ENCODE measurements around the gene MAP3K12. TPM values are rescaled to one million over a fixed set of nuclear protein-coding genes. Genes with fewer than 3 reads are reported as not detected.
A peak's percentile ranks its signal among the peaks of the same experiment; 100 is the strongest.

The MAP3K12 gene
- total and polyA plus RNA-seq, 10 of the 15 experiments (the other 5 are each of a cell fraction or from before 2014, with no cell fraction given): 0.45 to 14.9 (median 6.9) TPM

DNA sequence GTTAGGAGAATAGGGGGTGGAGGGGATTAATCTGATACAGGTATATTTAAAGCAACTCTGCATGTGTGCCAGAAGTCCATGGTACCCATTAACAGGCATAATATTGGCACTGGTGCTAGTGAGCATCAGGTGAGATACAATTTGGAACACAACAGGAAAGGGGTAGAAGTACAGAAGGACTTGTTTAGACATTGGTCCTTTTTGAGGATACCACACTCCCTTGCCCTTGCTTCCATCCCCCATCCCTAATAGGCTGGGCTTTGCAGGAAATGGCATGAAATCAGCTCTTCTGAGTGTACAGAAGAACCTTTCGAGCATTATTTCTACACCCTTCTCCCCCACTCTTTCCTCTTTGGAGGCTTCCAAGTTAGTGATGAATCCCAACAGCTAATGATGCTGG lies 31.0 kb downstream of the MAP3K12 start:
- H3K27ac ChIP-seq (ENCODE audit: control insufficient read depth, insufficient read depth): no peak overlapping the region
- no peak overlapping the region for H3K9ac ChIP-seq (ENCODE audit: control insufficient read depth, insufficient read depth, low read length)
- H3K4me3 ChIP-seq: no peak overlapping the region
- DNase-seq (ENCODE audit: low read depth, low spot score) (no peak), FAIRE-seq (no peak), ATAC-seq (no peak)
- RAD21 ChIA-PET (ENCODE audit: unreplicated experiment): no interaction called here
- CTCF ChIA-PET: interaction anchor here (0.8 to 2.2 kb wide), 3 partner anchors 9 to 173 kb away, joined by 3 to 10 read pairs (median 4); partner anchors contain the start of genes PFDN5 and TARBP2
- SMC1A ChIA-PET (ENCODE audit: uncharacterized antibody, unreplicated experiment): interaction anchor here (1.2 kb wide), 1 partner anchor 9 kb away, joined by 5 read pairs; no protein-coding TSS in a partner anchor
- intact Hi-C loops (cut with micrococcal nuclease; ENCODE audit: unreplicated experiment): no loop called here
- POLR2A ChIA-PET: interaction anchor here (0.6 kb wide), 1 partner anchor 67 kb away, joined by 3 read pairs; no protein-coding TSS in a partner anchor
- TF ChIP-seq ZNF687 (IDR thresholded peaks at IDR 0.05) (no peak), POLR2AphosphoS5 (IDR thresholded peaks at IDR 0.05; ENCODE audit: low read length) (peak; percentile 84; the same call in 1 of the 2 replicates), GABPA (IDR thresholded peaks at IDR 0.05; ENCODE audit: low read depth) (no peak)
- no peaks in the 10 kb centered on the region for H3K4me1 ChIP-seq (ENCODE audit: control insufficient read depth, insufficient read depth, low read length)
- H3K27me3 ChIP-seq (replicated peaks in 1 of 2; ENCODE audit: control insufficient read depth in 2 of 2, insufficient read depth in 2 of 2, low read length in 1 of 2): no peaks in the 10 kb centered on the region
- H3K36me3 ChIP-seq (ENCODE audit: control insufficient read depth in 2 of 2, insufficient read depth in 2 of 2, low read length in 1 of 2): peaks cover 36 to 72% of the 10 kb centered on the region in 2 experiments
- no peaks in the 10 kb centered on the region for H3K9me3 ChIP-seq (replicated peaks; ENCODE audit: control insufficient read depth, insufficient read depth, low read length)
- in situ Hi-C loops (cut with MboI): no loop called here
- no TSS peak for BruUV-seq (replicated peaks)
- peaks cover 7% of the 10 kb centered on the region; the same call in 1 of the 2 replicates for H4K20me1 ChIP-seq (ENCODE audit: control insufficient read depth, insufficient read depth)
- no peak overlapping the region for H2AFZ ChIP-seq (ENCODE audit: control insufficient read depth, low read depth, low read length)
- H3K4me2 ChIP-seq (ENCODE audit: control insufficient read depth, insufficient read depth): no peak overlapping the region
- peaks cover 7% of the 10 kb centered on the region for H3K79me2 ChIP-seq (ENCODE audit: control insufficient read depth, insufficient read depth, low read length)
- WGBS (ENCODE audit: insufficient coverage, insufficient replicate concordance, low lambda C conversion rate, missing lambda C conversion rate): 92% methylated on average over 1 of the region's 1 CpG
